Measurements from ENCODE around the gene FAM234B.
"Not testable (repeated sequence)": the region's sequence is repeated elsewhere in the genome, so short reads cannot be mapped to it uniquely, and the experiment has no call there.

FAM234B gene

GRCh38 chr12:13062669-13063068, 18.5 kb downstream of the FAM234B start:
- no peak for DNase-seq

DNA sequence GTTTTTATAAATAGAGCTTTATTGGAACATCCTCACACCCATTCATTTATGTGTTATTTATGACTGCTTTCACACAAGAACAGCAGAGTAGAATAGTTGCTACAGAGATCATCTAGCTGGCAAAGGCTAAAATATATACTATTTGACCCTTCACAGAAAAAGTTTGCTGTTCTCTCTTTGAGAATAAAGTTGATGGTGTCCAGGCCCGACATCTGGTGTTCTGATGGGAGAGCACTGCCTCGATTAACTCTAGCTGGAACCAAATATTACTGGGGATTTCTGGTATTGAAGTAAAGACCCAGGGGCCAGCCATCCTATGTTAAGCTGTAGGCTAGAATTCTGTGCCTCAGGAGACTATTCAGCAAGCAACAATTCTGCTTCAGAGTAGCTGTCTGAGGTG, 21.8 kb downstream of the FAM234B start:
- no peak for DNase-seq

GRCh38 chr12:13066459-13066858, 22.3 kb downstream of the FAM234B start:
- no peak for DNase-seq

GRCh38 chr12:13067322-13067721, 23.1 kb downstream of the FAM234B start:
- DNase-seq = no peak

GRCh38 chr12:13069380-13069779, 25.2 kb downstream of the FAM234B start:
- DNase-seq = no peak

- DNase-seq = no peak
These were observed 27.4 kb downstream of the FAM234B start for GRCh38 chr12:13071305-13072280.

DNA sequence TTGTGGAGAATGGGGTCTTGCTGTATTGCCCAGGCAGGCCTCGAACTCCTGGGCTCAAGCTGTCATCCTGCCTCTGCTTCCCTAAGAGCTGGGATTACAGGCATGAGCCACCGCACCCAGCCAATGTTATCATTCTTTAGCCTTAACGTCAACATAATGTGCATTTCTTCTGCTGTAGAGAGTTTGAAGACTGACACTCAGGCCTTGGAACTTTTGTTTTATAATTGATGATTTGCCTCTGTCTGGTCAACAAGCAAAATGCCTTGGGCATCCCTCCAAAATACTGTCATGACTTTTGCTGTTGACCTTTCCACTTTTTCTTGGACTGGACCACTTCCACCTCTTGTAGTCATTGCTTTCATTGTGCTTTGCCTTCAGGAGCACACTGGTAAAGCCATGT, 29.0 kb downstream of the FAM234B start:
- DNase-seq = no peak

- DNase-seq = no peak
These were observed 30.4 kb downstream of the FAM234B start for GRCh38 chr12:13074396-13075117.

DNA sequence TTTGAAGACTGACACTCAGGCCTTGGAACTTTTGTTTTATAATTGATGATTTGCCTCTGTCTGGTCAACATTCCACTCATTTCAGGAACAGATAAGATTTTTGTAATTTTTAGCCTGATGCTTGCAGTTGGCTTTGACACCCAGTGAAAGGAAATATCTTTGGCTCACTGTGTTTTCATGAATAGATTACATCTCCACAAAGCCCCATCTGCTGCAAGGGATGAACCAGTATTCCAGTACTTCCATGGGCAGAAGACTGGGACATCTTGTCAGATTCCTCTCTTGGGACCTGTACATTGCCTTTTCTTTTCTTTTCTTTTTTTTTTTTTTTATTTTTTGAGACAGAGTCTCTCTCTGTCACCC, 30.9 kb downstream of the FAM234B start:
- DNase-seq = no peak

GRCh38 chr12:13075786-13076570, 31.8 kb downstream of the FAM234B start:
- DNase-seq = no peak

DNA sequence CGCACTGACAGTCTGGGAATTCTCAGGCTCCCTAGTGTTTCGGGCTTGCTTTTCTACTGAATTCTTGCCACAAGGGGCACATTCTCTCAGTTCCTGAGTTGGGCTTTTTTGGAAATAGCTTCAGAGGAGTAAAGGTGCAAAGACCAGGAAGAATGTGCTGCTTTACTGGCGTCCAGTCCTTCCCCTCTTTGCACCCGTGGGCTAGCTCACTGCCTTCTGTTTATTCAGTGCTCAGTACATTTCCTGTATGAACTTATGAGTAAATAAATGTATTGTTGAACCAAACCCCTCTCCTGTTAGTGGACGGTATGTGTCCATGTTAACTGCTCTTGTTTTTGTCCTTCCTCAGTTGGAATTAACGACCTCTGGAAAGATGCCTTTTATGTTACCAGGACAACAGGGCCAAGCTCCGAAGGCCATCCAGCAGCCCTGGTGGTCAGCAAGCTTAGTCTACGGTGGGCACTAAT, 35.3 kb downstream of the FAM234B start:
- DNase-seq = no peak

DNA sequence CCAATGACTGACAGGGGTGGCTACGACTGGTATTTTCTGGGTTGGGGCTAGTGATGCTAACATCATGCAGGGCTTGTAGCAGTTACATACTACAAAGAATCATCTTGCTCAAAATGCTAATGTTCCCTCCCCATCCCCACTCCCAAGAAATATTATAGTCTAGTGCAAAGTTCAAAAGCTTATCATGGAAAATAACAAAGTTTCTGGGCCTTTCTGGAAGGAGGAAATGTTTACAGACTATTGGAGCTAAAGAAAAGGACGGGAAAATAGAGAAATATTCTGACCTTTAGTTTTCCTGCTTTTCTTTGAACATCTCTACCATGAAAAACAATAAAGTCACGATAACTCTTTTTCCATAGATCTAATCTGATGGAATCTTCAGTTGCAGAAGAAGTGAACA, 36.1 kb downstream of the FAM234B start:
- no peak for DNase-seq

GRCh38 chr12:13082861-13083260, 38.7 kb downstream of the FAM234B start:
- DNase-seq = no peak

GRCh38 chr12:13083638-13084037, 39.5 kb downstream of the FAM234B start:
- not testable (repeated sequence) for DNase-seq

DNA sequence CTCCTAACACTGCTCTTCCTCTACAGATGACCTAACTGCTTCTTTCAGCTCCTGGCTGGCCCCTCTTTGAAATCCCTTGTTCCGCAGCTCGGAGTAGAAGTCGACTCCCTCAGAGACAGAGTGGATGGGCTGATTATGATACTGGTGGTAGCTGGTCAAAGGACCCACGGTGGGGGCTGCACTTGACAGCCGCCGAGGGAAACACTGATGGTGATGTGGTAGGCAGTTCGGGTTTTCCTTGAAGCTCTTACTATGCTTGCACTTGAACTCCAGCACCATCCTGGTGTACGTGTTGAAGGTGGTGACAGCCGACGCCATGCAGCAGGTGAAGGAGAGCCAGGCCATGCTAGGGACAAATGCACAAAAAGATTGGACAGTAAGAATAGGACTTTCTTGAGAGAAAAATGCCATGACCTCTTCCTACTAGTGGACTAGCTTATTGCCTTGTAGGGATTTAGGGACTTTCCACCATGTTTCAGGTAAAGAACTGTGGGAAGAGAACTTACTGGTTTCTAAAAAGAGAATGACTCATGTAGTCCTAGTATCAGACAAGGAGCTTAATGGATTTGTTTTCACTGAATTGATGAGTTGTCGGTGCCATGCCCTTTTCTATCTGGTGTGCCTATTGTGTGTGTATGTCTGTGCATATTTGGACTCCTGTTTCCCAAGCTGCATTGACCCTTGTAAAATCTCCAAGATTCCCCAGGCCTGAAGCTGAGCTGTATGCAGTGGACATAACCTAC, 40.9 kb downstream of the FAM234B start:
- no peak for DNase-seq

GRCh38 chr12:13085968-13086686, 41.9 kb downstream of the FAM234B start:
- DNase-seq = no peak

DNA sequence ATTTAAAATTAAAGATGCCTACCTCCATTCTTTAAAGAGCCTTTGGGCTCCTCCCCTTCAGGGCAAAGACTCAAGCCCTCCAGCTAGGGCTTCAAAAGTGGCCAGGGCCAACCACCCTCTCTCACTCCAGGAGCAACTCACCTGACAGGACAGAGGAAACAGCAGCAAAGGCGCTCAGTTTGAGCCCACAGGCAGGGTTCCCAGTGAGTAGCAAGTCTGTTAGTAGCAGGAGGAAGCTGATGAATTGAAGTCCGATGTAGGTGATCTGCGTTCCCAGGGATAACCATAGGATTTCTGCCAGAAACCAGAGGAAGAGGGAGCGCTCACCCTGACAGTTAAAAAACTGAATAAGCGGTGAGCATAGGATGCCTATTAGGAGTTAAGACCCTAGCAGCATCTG, 43.6 kb downstream of the FAM234B start:
- no peak for DNase-seq

- DNase-seq = no peak
These were observed 44.3 kb downstream of the FAM234B start for GRCh38 chr12:13088496-13088895.

DNA sequence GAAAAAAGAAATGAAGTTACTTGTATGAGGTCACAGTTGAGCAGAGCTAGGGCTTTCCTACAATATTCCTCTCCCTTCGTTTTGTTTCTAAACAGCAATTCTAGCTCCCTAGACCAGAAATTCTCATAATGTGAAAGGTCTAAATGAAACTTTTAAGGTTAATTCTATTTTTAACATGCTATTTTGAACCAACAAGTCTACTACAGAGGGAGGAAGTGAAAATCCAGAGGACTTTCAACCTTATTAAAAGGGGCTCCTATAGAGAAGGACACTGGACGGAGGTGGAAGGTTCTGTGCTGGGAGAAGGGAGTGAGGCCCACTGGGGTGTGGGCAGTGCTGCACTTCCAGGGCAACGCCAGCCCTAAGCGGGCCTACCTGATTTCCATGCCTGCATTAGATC, 45.9 kb downstream of the FAM234B start:
- DNase-seq = no peak

GRCh38 chr12:13091832-13092231, 47.7 kb downstream of the FAM234B start:
- DNase-seq = no peak

- no peak for DNase-seq
These were observed 49.1 kb downstream of the FAM234B start for GRCh38 chr12:13093191-13093847.

Measured in NCI-H510A treated with DMSO at 0.1 percent for 48 hours (cell line).